ENCODE measurements around the gene DNM3. TPM values are rescaled to one million over a fixed set of nuclear protein-coding genes. Genes with fewer than 3 reads are reported as not detected.

DNM3 gene
- total and polyA plus RNA-seq, 9 of the 15 experiments (the other 6 are each of a cell fraction or from before 2014, with no cell fraction given) = 0.08 to 0.36 (median 0.22) TPM; not detected in 1

DNA sequence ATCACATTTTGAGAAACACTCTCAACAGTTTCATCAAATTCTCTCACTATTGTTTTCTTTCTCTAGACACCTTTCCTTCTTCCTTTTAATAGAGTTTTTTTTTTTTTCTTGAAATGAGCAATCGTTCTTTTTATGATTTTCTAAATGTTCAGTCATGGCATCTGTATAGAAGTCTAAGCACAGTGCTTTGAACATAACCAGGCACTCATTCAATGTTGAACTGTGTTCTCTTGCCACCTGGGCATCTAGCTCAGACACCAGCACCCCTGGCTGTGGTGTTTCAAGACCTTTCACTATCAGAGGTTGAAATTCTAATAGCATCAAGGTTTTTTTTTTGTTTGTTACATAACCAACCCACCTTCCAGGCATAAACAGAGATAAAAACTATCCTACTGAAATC lies 96.6 kb downstream of the DNM3 start:
- H3K79me2 ChIP-seq (ENCODE audit: control insufficient read depth, insufficient read depth, low read length) = no peaks in the 10 kb centered on the region
- no peaks in the 10 kb centered on the region; a peak in 1 of 5 replicates for H3K27me3 ChIP-seq (ENCODE audit: control insufficient read depth in 2 of 2, insufficient read depth in 2 of 2, low read length in 2 of 2)
- H3K4me3 ChIP-seq = no peak overlapping the region
- FAIRE-seq (no peak), DNase-seq (ENCODE audit: extremely low read depth in 1 of 4, low spot score in 3 of 4) (no peak), ATAC-seq (no peak)
- no peaks in the 10 kb centered on the region for H3K9me3 ChIP-seq (replicated peaks; ENCODE audit: control insufficient read depth, insufficient read depth, low read depth, low read length)
- no TSS peak for BruUV-seq (replicated peaks)
- no peak overlapping the region for H3K9ac ChIP-seq (ENCODE audit: insufficient read depth in 1 of 2, low read depth in 2 of 2, low read length in 2 of 2)
- H4K20me1 ChIP-seq (replicated peaks; ENCODE audit: control insufficient read depth, insufficient read depth, low read length) = no peaks in the 10 kb centered on the region
- H3K36me3 ChIP-seq (ENCODE audit: control insufficient read depth, insufficient read depth, low read length) = no peaks in the 10 kb centered on the region
- no peak overlapping the region for H2AFZ ChIP-seq (ENCODE audit: low read depth, low read length)
- CTCF ChIA-PET (ENCODE audit: low intra/inter-chr PET ratio) = no interaction called here
- WGBS (ENCODE audit: insufficient coverage, low coverage, missing lambda C conversion rate) = 0% methylated on average over 1 of the region's 1 CpG
- POLR2A ChIA-PET = interaction anchor here (0.6 kb wide), 1 partner anchor 83 kb away, joined by 4 read pairs; no protein-coding TSS in a partner anchor
- H3K27ac ChIP-seq (ENCODE audit: extremely low read depth, low read depth, low read length) = no peak overlapping the region
- no peak overlapping the region for H3K4me2 ChIP-seq (ENCODE audit: insufficient read depth, low read length)
- H3K9me1 ChIP-seq (ENCODE audit: control insufficient read depth, insufficient read depth, low read length) = no peaks in the 10 kb centered on the region
- intact Hi-C loops (cut with micrococcal nuclease) (no loop called here), in situ Hi-C loops (cut with MboI) (no loop called here)
- H3K4me1 ChIP-seq (replicated peaks in 1 of 2; ENCODE audit: control insufficient read depth in 2 of 2, insufficient read depth in 2 of 2, low read length in 2 of 2) = no peaks in the 10 kb centered on the region
- TF ChIP-seq HSF4 (CRISPR knock-in tag; IDR thresholded peaks at IDR 0.05; ENCODE audit: borderline replicate concordance) (no peak), IFI16 (CRISPR knock-in tag; IDR thresholded peaks at IDR 0.05) (no peak), TCF7 (IDR thresholded peaks at IDR 0.05; ENCODE audit: borderline replicate concordance) (no peak), RBFOX2 (IDR thresholded peaks at IDR 0.05; ENCODE audit: low read depth, low read length) (no peak), SUPT5H (IDR thresholded peaks at IDR 0.05) (no peak), DACH1 (IDR thresholded peaks at IDR 0.05; ENCODE audit: partially characterized antibody) (no peak), COPS2 (conservative IDR thresholded peaks at IDR 0.05) (no peak), BACH1 (tag; IDR thresholded peaks at IDR 0.05) (no peak)
- TF ChIP-seq, protein P1, sequence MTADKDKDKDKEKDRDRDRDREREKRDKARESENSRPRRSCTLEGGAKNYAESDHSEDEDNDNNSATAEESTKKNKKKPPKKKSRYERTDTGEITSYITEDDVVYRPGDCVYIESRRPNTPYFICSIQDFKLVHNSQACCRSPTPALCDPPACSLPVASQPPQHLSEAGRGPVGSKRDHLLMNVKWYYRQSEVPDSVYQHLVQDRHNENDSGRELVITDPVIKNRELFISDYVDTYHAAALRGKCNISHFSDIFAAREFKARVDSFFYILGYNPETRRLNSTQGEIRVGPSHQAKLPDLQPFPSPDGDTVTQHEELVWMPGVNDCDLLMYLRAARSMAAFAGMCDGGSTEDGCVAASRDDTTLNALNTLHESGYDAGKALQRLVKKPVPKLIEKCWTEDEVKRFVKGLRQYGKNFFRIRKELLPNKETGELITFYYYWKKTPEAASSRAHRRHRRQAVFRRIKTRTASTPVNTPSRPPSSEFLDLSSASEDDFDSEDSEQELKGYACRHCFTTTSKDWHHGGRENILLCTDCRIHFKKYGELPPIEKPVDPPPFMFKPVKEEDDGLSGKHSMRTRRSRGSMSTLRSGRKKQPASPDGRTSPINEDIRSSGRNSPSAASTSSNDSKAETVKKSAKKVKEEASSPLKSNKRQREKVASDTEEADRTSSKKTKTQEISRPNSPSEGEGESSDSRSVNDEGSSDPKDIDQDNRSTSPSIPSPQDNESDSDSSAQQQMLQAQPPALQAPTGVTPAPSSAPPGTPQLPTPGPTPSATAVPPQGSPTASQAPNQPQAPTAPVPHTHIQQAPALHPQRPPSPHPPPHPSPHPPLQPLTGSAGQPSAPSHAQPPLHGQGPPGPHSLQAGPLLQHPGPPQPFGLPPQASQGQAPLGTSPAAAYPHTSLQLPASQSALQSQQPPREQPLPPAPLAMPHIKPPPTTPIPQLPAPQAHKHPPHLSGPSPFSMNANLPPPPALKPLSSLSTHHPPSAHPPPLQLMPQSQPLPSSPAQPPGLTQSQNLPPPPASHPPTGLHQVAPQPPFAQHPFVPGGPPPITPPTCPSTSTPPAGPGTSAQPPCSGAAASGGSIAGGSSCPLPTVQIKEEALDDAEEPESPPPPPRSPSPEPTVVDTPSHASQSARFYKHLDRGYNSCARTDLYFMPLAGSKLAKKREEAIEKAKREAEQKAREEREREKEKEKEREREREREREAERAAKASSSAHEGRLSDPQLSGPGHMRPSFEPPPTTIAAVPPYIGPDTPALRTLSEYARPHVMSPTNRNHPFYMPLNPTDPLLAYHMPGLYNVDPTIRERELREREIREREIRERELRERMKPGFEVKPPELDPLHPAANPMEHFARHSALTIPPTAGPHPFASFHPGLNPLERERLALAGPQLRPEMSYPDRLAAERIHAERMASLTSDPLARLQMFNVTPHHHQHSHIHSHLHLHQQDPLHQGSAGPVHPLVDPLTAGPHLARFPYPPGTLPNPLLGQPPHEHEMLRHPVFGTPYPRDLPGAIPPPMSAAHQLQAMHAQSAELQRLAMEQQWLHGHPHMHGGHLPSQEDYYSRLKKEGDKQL (CRISPR knock-in tag; IDR thresholded peaks at IDR 0.05; ENCODE audit: borderline replicate concordance) = no peak
- TF ChIP-seq, protein P2, sequence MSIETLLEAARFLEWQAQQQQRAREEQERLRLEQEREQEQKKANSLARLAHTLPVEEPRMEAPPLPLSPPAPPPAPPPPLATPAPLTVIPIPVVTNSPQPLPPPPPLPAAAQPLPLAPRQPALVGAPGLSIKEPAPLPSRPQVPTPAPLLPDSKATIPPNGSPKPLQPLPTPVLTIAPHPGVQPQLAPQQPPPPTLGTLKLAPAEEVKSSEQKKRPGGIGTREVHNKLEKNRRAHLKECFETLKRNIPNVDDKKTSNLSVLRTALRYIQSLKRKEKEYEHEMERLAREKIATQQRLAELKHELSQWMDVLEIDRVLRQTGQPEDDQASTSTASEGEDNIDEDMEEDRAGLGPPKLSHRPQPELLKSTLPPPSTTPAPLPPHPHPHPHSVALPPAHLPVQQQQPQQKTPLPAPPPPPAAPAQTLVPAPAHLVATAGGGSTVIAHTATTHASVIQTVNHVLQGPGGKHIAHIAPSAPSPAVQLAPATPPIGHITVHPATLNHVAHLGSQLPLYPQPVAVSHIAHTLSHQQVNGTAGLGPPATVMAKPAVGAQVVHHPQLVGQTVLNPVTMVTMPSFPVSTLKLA (conservative IDR thresholded peaks at IDR 0.05) = no peak
- TF ChIP-seq, protein P3, sequence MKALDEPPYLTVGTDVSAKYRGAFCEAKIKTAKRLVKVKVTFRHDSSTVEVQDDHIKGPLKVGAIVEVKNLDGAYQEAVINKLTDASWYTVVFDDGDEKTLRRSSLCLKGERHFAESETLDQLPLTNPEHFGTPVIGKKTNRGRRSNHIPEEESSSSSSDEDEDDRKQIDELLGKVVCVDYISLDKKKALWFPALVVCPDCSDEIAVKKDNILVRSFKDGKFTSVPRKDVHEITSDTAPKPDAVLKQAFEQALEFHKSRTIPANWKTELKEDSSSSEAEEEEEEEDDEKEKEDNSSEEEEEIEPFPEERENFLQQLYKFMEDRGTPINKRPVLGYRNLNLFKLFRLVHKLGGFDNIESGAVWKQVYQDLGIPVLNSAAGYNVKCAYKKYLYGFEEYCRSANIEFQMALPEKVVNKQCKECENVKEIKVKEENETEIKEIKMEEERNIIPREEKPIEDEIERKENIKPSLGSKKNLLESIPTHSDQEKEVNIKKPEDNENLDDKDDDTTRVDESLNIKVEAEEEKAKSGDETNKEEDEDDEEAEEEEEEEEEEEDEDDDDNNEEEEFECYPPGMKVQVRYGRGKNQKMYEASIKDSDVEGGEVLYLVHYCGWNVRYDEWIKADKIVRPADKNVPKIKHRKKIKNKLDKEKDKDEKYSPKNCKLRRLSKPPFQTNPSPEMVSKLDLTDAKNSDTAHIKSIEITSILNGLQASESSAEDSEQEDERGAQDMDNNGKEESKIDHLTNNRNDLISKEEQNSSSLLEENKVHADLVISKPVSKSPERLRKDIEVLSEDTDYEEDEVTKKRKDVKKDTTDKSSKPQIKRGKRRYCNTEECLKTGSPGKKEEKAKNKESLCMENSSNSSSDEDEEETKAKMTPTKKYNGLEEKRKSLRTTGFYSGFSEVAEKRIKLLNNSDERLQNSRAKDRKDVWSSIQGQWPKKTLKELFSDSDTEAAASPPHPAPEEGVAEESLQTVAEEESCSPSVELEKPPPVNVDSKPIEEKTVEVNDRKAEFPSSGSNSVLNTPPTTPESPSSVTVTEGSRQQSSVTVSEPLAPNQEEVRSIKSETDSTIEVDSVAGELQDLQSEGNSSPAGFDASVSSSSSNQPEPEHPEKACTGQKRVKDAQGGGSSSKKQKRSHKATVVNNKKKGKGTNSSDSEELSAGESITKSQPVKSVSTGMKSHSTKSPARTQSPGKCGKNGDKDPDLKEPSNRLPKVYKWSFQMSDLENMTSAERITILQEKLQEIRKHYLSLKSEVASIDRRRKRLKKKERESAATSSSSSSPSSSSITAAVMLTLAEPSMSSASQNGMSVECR (CRISPR knock-in tag; IDR thresholded peaks at IDR 0.05) = no peak
